Astrocyte of the hippocampus (primary cell): ENCODE data around the gene EIF3B.
A peak's percentile ranks its signal among the peaks of the same experiment; 100 is the strongest.
"Not testable (repeated sequence)": the region's sequence is repeated elsewhere in the genome, so short reads cannot be mapped to it uniquely, and the experiment has no call there.

Experiments
- DNase-seq: peaks from one replicate; pipeline ENCODE4 v3.0.0; 2011; ENCODE audit warnings: low read depth, low spot score

EIF3B gene

GRCh38 chr7:2347351-2348063 lies 7.1 kb upstream of the EIF3B start:
- DNase-seq, result not testable (repeated sequence)

- DNase-seq, result no peak
Measured at GRCh38 chr7:2350055-2350454, 4.6 kb upstream of the EIF3B start.

DNA sequence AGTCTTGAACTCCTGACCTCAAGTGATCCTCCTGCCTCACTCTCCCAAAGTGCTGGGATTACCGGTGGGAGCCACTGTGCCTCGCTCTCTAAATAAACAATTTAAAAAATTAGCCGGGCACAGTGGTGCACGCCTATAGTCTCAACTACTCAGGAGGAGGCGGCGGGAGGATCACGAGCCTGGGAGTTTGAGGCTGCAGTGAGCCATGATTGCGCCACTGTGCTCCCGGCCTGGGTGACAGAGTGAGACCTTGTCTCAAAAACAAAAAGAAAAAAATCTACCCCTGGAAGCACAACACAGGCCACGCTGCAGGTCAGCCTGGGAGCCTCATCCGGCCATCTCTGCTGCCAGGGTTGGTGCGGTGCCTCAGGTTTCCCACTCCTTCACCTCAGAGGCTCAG lies 3.8 kb upstream of the EIF3B start:
- DNase-seq, result no peak

DNA sequence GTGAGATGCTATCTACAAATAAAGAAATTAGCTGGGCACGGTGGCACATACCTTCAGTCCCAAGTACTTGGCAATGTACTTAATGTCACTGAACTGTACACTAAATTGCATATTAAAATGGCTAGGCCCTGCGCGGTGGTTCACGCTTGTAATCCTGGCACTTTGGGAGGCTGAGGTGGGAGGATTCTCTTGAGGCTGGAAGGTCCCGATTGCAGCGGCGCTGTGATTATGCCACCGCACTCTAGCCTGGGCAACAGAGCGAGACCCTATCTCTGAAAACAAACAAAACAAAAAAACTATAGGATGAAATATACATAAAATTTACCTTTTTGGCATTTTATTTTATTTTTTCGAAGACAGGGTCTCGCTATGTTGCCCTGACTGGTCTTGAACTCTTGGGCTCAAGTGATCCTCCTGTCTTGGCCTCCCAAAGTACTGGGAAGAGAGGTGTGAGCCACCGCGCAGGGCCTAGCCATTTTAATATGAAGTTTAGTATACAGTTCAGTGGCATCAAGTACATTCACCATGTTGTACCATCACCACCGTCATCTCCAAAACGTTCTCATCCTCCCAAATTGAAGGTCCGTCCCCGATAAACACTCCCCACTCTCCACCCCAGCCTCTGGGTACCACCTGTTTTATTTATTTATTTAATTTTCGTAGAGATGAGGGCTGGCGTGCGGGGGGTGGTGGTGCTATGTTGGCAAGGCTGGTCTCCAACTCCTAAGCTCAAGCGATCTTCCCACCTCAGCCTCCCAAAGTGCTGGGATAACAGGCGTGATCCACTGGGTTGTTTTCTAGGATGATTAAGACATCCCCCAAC lies 1.3 kb upstream of the EIF3B start:
- DNase-seq, result no peak

GRCh38 chr7:2353936-2354185 lies 766 bp upstream of the EIF3B start:
- peak; percentile 96 for DNase-seq

- DNase-seq, result peak; percentile 26
Measured at GRCh38 chr7:2354939-2355704, 495 bp downstream of the EIF3B start.

- DNase-seq, result peak; percentile 20
Measured at GRCh38 chr7:2355705-2356008, 1.0 kb downstream of the EIF3B start.

- no peak for DNase-seq
Measured at GRCh38 chr7:2357165-2357564, 2.5 kb downstream of the EIF3B start.

DNA sequence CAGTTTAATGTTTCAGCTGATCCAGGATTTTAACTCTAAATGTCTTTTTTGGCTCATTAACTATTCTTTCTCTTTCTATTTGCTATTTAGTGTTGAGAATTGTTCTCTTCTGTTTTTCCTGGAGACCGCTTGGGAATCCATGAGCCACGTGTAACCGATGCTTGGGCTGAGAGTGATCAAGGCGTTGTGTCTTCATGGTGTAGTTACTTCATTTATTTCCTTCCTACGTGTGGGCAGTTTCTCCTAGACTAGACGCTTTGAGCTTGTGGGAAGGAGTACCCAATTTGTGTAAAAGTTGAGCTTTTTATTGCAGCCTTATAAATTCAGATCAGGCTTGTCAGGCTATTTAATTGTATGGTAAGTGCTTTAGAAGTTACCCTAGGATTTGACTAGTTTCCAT lies 2.9 kb downstream of the EIF3B start:
- DNase-seq, result no peak

GRCh38 chr7:2358968-2359527 lies 4.4 kb downstream of the EIF3B start:
- no peak for DNase-seq

DNA sequence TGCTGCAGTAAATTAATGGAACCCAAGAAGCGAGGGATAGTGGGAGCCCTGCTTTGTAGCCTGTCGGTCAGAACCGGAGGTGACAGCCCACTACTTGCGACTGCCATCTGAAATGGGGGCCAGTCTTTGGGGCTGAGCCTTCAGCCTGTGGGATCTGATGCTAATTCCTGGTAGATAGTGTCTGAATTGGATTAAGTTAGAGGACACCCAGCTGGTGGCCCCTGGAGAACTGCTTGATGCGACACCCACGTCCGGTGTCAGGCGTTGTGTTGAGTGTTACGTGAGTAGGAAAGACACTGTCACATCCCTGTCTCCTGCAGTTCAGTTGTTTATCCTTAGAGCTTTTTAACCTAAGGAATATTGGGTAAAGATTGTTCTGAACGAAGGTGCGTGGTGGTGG lies 5.0 kb downstream of the EIF3B start:
- no peak for DNase-seq

DNA sequence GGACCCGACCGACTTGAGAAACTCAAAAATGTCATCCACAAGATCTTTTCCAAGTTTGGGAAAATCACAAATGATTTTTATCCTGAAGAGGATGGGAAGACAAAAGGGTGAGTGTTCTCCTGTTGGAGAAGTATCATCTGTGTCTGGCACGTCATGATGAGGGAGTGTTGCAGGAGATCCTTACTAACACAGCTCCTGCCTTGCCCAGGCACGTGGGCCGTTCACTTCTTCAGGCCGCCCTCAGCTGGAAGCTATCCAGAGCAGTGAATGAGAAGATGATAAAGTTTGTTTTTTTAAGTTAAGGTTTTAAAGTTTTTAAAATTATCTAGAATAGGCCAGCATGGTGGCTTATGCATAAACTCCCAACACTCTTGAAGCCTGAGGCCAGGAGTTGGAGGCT lies 6.2 kb downstream of the EIF3B start:
- no peak for DNase-seq

GRCh38 chr7:2362385-2363088 lies 7.9 kb downstream of the EIF3B start:
- no peak for DNase-seq

DNA sequence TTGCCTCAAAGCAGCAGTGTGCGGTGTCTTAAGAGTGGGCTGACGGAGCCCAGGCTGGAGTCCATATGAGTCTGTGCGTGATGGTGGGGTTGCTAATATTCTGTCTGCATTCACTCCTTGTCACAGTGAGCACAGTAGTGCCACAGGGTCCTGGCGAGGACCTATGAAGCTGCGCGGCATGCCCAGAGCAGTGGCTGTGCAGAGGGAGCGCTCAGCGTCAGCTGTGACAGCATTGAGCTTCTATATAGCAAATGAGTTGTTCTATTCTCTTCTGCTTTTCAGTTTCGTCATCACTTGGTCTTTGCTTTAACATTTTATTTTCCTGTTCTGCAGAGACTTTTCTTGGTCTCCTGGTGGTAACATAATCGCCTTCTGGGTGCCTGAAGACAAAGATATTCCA lies 14.5 kb downstream of the EIF3B start:
- DNase-seq, result no peak

- no peak for DNase-seq
Measured at GRCh38 chr7:2371329-2371728, 16.7 kb downstream of the EIF3B start.

DNA sequence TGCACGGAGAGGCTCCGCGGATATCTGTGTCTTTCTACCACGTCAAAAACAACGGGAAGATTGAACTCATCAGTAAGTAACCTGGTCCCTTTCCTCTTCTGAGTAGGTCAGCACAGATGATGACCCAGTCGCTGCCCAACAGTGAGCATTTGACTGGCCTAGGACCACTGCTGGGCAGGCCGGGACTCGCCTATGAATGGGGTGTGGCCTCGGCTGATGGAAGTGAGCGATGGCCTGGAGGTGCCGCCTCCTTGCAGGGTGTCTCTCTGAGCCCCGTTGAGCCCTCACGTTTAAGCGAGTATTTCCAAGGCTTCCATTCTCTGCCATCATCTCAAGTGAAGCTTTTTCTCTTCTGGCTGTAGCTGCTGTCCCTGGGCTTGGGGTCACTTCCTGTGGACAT lies 18.1 kb downstream of the EIF3B start:
- DNase-seq, result no peak

GRCh38 chr7:2373124-2373556 lies 18.5 kb downstream of the EIF3B start:
- DNase-seq, result peak; percentile 90

DNA sequence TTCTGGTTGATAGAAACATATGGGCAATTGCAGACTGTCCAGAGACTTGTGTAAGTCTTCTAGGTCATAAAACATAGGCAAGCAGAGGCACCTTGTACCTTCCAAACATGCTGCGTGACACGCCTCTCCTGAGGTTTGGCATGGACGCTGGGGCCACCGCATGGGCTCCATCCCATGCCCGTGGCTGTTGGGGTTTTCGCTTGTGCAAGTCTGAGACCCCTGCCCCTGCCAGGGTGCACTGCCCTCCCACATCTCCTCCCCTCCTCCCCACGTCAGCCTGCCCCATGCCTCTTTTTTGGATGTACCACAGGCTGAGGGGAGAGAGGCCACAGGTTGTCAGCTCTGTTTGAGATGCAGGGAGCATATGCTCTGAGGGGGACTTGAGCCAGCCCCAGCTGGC lies 19.0 kb downstream of the EIF3B start:
- no peak for DNase-seq

GRCh38 chr7:2374401-2374800 lies 19.8 kb downstream of the EIF3B start:
- DNase-seq, result no peak

DNA sequence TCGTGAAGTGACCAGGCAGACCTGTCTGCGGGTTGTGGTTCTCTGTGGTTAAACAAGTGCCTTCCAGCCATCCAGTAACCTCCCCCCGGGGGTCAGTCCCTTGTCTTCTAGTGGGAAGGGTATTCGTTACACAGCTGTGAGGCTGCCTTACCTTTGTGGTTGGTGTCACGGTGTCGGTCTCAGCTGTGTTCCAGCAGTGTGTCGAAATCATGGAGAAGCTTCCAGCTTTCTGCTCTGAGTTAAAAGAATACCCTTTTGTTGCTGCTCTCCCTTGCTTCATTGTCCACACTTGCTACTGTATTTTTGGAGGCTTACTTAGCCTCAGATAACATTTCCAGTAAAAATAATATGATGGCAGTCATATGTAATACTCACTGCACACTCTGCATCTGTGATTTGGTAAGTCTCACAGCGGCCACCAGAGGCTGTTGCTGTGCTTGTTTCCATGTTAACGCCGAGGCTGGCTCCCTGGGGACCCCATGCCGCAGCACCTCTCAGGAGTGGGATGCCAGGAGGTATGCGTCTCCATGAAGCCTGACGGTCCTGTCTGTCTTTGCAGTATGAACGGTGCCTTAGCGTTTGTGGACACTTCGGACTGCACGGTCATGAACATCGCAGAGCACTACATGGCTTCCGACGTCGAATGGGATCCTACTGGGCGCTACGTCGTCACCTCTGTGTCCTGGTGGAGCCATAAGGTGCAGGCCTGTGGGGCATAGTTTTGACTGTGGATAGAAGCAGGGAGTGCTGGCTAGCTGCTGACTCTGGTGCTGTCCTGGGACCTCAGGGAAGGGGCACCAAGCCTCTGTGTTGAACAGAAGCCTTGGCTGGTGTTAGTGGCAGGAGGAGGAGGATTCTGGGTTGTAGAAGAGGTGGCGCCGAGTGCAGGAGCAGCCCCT lies 20.5 kb downstream of the EIF3B start:
- DNase-seq, result no peak
